ENCODE measurements around the gene HMGN2.

Gene HMGN2

DNA sequence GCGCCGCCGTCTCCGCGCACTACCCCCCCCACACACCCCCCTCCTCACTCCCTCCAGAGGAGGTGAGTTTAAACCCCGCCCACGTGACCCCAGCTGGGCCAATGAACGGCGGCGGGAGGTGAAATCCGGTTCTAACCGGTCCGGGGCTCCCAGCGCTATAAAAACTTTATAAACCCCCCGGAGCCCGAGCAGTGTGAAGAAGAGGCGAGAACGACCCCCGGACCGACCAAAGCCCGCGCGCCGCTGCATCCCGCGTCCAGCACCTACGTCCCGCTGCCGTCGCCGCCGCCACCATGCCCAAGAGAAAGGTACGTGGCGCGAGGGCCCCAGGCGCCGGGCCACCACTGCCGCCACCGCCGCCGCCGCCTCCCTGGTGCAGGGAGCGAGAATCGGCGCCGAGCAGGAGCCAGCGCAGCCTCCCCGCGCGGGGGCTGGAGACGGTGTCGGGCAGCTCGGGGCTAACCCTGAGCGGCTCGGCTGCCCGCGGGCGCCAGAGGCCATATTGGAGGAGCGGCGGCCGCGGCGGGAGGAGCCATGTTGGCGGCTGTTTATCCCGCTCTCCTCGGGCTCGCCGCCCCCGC lies at the start of gene HMGN2:
Gene HMGN2 (plus strand): TSS at position 121 of the 581 bp plus-strand sequence. CDS start 173 bp downstream, at position 294.
- no peak for FAIRE-seq

- no peak for FAIRE-seq
These were observed 42.5 kb upstream of the HMGN2 start for GRCh38 chr1:26429721-26430120.

DNA sequence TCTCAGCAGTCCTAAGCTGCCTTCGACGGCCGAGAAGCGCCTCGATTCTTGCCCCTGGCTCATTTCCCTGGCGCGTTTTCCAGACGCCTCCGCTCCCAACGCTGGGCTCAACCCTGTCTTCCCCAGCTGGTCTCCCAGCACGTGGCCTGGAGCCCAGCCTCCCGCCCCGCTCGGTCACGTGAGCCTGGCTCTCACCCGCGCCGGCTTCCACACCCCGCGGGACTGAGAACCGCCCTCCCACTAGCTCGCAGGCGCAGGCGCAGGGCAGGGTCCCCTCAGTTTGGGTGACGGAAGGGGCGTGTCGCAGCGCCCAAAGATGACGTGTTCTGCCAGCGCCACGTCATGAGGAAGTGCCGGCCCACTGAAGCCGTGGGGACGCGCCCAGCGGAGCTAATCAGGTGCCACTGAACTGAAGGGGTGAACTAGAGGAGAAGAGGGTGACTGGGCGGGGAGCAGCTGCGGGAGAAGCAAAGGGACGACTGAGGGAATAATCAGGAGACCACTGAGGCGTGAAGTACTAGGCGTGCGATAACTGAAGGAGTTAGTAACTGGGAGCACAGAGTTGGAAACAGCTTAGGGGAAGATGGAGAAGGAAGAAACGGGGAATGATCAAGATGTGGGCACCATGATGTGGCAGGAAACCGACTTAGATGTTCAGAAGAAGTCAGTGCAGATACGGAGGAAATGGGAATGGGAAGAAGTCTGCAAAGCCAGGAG lies 40.1 kb upstream of the HMGN2 start, which contains the start of gene DHDDS:
Gene DHDDS (plus strand): TSS at position 343 of the 717 bp plus-strand sequence. CDS start 625 bp downstream, outside the sequence.
- FAIRE-seq, result peak; percentile 72

- FAIRE-seq, result no peak
These were observed 39.4 kb upstream of the HMGN2 start for GRCh38 chr1:26432793-26433192.

DNA sequence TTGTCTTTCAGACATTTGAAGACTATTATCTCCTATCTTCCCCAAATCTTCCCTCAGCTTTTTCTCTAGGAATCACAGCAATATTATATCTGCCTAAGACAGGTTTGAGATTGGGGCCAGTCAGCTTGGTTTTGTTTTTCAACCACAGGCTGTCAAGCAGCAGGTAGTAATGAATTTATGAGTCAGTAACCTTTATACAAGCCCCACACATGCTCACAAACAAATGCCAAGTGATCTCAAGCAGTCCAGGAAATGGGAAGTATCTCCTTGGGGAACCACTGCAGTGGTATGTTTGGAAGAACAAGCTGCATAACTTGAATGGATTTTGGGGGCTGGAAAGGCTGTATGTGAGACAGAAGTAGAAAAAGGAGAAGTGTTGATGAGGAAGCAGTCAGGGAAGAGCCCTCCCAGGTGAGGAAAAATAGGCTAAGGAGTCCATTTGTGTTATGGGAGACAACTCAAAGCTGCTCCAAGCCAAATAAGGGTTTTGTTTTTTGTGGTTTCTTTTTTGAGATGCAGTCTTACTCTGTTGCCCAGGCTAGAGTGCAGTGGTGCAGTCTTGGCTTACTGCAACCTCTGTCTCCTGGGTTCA lies 38.0 kb upstream of the HMGN2 start:
- FAIRE-seq, result no peak

DNA sequence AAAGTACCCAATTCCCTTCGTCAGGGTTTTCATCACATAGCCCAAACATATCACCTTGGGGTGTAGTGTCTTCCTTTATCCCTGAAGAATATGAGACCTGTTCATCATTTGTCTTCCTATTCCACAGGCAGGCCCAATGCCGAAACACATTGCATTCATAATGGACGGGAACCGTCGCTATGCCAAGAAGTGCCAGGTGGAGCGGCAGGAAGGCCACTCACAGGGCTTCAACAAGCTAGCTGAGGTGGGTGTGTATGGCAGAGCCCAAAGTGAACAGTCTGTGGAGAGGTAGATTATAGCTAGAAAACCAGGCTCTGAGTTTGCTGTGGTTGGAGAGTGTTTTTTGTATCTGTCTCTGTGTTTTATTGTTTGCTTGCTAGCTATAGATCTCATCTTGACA lies 34.2 kb upstream of the HMGN2 start:
- FAIRE-seq, result no peak

DNA sequence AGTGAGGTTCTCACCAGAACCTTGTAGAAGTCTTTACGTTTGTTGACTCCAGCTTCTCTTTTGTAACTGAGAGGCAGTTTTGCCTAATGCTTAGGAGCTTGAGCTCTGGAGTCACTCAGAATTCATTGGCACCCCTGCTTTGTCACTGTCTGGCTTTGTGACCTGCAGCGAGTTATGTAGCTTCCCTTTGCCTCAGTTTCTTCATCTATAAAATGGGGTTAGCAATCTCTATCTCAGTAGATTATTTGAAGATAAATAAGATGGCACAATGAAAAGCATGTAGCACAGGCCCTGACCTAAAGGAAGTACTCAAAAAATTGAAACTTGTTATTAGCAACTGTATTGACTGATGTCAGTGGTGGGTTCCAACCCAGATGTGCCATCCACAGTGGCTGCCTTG lies 32.0 kb upstream of the HMGN2 start:
- no peak for FAIRE-seq

GRCh38 chr1:26449868-26450267 lies 22.4 kb upstream of the HMGN2 start:
- FAIRE-seq, result no peak

GRCh38 chr1:26450908-26451307 lies 21.3 kb upstream of the HMGN2 start:
- FAIRE-seq, result no peak

DNA sequence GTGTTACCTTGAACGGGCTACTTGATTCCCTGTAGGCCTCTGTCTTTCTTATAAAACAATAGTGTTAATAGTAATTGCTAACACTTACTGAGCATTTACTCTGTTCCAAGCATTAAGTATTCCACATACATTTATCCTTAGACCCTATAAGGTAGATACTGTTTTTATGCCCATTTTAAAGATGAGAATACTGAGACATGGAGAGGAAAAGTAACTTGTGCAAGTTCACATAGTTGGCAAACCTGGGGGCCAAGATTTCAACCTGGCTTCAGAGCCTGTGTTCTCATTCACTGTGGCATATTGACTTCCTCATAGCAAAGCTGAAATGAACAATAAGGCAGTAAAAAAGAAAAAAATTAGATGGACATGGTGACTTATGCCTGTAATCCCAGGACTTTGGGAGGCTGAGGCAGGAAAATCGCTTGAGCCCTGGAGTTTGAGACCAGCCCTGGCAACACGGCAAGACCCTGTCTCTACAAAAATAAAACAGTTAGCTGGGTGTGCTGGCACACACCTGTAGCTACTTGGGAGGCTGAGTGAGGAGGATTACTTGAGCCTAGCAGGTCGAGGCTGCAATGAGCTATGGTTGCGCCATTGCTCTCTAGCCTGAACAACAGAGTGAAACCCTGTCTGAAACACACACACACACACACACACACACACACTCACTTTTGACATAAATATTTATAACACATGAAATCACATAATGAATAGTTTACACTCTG lies 19.6 kb upstream of the HMGN2 start:
- no peak for FAIRE-seq

DNA sequence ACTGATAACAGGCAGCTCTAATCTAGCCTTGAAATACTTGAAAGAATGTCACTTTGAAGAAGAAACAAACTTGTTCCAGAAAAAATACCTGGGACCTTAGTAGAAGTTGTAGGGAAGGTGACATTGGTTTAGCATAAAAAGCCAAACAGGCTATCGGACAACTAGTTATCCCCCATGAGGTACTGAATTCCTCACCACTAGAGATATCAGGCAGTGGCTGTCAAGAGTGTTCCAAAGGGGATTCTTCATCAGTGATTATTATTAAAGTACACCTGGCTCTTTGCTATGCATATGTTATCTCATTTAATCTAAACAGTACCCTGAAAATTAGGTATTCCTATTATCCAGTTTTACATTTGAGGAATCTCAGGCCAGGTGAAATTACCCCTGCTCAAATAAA lies 13.1 kb upstream of the HMGN2 start:
- no peak for FAIRE-seq

GRCh38 chr1:26459573-26460031 lies 12.6 kb upstream of the HMGN2 start:
- no peak for FAIRE-seq

DNA sequence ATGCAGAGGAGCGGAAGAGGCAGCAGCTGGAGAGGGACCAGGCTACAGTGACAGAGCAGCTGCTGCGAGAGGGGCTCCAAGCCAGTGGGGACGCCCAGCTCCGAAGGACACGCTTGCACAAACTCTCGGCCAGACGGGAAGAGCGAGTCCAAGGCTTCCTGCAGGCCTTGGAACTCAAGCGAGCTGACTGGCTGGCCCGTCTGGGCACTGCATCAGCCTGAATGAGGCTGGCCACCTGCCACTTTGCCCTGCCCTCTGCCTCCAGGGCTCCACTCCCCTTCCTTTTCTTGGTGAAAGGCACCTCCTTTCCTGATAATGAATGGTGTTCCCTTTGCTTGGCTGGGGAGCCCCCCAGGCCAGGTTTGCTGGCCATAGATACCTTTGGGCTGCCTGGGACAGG lies 3.3 kb upstream of the HMGN2 start:
- no peak for FAIRE-seq

DNA sequence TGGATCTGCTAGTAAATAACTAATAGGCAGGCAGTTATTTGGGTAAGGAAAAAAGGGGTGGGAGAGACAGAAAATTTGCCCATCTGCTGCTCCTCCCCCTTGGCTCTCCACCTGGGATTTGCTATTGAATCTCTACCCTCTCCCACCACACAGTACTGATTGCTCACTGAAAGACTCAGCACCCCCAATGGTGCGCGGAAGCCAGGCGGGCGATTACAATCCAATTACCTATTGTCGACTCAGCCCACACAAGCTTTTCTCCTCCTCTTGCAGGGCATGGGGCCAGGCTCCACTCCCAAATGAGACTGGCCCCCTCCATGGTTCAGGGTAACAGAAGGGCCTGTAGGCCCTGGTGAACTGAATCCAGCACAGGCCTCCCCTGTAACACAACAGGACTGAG lies 2.7 kb upstream of the HMGN2 start:
- FAIRE-seq, result no peak

DNA sequence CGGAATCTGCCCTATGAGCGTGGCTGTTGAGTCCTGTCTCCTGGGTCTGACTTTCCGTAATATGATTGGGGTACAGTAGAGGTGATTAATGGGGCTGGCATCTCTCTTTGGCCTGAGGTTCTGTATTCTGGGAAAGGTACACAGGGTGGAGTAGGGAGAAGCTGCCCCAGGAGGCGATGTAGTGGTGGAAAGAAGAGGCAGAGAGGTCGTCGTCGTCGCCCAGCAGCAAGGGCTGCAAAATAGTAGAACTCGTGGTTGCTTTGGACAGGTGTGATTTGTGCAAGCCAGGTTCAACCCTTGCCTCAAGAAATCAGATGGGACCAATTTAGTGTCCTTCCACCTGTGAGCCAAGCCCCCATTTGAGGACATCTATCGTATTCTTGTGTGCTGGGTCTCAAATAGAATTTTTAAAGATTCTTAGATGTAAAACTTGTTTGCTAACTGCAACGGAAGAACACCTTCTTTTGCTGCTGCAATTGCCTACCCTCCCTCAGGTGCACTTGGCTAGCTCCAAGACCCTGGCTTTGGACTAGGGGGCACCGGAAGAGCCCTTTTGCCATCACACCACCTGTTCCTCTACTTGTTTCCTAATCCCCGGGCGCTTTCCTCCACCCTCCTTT lies 1.3 kb upstream of the HMGN2 start:
- no peak for FAIRE-seq

DNA sequence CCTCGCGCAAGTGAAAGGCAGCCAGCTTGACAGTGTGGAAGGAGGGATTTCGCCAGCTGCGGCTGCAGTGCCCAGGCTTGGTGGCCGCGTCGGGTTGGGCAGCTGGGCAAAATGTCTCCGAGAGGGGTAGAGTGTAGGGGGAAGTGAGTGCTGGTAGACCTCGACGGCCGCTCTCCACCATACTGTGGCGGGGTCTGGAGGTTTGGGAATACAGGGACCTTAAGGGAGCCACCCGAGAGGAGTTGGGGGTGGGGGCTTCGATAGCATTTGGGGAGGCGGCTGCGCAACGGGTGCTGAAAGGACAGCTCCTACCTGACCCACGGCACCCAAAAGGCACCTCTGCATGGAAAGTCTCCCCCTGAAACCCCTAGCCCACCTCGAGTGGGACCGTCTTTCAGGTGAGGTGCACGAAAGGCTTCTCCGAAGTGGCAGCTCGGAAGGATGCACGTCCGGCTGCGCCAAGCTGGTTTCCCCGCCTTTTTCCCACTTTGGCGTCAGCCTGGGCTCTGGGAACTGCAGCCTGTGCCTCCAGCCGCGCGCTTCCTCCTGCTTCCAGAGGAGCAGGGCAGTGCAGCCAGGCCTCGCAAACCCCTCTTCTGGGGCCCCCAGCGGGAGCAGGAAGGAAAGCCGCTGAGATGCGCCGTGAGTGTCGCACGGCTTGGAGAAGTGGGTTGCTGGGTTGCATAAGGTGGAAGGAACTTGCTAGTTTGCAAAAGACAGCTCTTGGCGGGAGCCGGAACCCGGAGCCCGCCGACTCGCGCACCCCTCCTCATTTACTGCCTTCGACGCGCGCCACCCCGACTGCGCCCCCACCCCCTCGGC lies 531 bp upstream of the HMGN2 start:
- FAIRE-seq, result no peak

DNA sequence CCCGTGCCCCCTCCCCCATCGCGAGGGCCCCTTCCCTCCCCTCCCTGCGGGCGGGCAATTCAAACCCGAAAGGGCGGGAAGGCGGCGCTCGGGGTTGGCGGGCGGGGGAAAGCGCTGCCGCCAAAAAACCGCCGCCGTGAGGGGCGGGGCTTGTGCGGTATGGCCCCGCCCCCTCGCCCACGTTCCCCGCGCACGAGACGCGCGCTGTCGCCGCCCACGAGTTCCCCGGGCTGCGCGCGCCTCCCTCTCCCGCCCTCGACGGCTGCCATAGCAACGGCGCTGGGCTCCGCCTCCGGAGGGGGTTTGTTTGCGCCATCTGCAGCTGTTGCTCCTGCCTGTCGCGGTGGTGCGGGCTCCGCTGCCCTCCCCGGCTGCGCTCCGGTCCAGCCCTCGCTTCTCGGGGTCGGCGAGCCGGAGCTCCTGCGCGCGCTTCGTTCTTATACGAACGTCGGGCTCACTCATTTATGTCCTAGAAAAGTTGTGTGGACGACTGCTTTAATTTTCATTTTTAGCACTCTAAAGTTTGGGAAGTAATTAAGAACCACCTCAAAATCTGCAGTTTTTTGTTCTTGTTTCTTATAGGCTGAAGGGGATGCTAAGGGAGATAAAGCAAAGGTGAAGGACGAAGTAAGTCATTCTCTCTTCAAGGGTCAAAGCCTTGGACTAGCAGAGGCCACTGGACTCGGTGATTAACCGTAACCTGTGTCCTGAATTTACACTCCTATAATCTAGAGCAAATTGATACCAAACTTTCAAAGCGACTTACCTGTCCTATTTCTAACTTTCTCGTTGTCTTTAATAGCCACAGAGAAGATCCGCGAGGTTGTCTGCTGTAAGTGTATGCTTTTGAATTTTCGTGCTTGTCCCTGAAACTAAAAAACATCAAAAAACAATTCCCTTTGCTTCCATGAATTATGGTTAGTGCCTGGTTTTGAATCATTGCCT lies 933 bp downstream of the HMGN2 start:
- FAIRE-seq, result no peak

GRCh38 chr1:26474818-26475217 lies 2.6 kb downstream of the HMGN2 start:
- FAIRE-seq, result no peak

DNA sequence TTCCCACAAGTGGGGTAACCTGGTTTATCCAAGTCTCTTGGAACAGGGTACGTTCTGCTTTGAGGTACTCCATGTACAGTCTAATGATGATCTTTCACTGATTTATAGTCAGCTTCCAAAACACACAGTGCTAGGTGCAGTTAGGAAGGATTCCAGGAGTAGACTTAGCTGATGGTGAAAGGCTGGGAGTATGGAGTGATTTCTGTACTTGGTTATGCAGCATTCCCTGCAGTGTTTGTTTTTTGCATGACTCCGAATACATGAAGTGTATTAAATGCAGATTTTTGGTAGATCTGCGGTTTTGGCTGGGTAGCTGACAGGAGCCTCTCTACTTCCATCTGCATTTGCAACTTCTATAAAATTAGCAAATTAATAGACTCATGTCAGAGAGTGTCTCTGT lies 3.7 kb downstream of the HMGN2 start:
- FAIRE-seq, result no peak

DNA sequence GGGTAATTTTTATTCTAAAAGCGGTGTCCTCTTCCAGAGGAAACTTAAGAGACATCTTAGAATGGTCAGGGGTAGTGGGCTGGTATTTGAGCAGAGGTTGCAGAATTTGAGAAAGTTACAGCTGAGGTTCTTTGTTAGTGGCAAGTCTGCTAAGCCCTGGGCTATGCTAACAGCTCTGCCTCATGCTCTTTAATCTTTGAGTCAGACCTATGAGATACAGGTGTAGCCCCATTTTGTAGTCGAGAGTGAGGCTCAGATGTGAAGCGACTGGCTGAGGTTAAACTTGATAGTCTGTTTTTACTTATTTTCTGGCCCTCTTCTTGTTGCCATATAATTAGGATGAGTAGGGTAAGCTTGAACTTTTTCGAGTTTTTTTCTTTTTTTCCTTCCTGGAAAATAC lies 4.7 kb downstream of the HMGN2 start:
- FAIRE-seq, result no peak

Data from A204.1 (cell line).